NCI-H2227 (cell line): ENCODE data around the gene AIFM3.
A peak's percentile ranks its signal among the peaks of the same experiment; 100 is the strongest.
"Not testable (repeated sequence)": the region's sequence is repeated elsewhere in the genome, so short reads cannot be mapped to it uniquely, and the experiment has no call there.

ENCODE experiments used
- DNase-seq: peaks from one replicate; lab custom pipeline; 2025; ENCODE audit not compliant: unreplicated experiment; lab: John Stamatoyannopoulos, UW

The AIFM3 gene

GRCh38 chr22:20957683-20958431, 9.2 kb upstream of the AIFM3 start:
- peak; percentile 47 for DNase-seq

GRCh38 chr22:20959578-20960461, 7.2 kb upstream of the AIFM3 start:
- DNase-seq, result no peak

- DNase-seq, result no peak
Observed at GRCh38 chr22:20960609-20961008, 6.4 kb upstream of the AIFM3 start.

- no peak for DNase-seq
Observed at GRCh38 chr22:20962491-20962945, 4.5 kb upstream of the AIFM3 start.

- no peak for DNase-seq
Observed at GRCh38 chr22:20963201-20964052, 3.6 kb upstream of the AIFM3 start.

- DNase-seq, result no peak
Observed at GRCh38 chr22:20964090-20964798, 2.8 kb upstream of the AIFM3 start.

GRCh38 chr22:20964799-20965103, 2.3 kb upstream of the AIFM3 start:
- no peak for DNase-seq

GRCh38 chr22:20965104-20965887, 1.8 kb upstream of the AIFM3 start:
- peak; percentile 26 for DNase-seq

GRCh38 chr22:20965888-20966855, 883 bp upstream of the AIFM3 start:
- DNase-seq, result no peak

- no peak for DNase-seq
Observed at GRCh38 chr22:20967697-20968211, 699 bp downstream of the AIFM3 start.

GRCh38 chr22:20968281-20968977, 1.4 kb downstream of the AIFM3 start:
- DNase-seq, result no peak

- DNase-seq, result no peak
Observed at GRCh38 chr22:20970939-20971657, 4.0 kb downstream of the AIFM3 start.

- DNase-seq, result not testable (repeated sequence)
Observed at GRCh38 chr22:20972014-20972694, 5.1 kb downstream of the AIFM3 start.

- no peak for DNase-seq
Observed at GRCh38 chr22:20972933-20973577, 6.0 kb downstream of the AIFM3 start.

GRCh38 chr22:20973634-20974286, 6.7 kb downstream of the AIFM3 start:
- no peak for DNase-seq
